SJCRH30 (cell line): Measurements from ENCODE around the gene USP2. TPM values are rescaled to one million over a fixed set of nuclear protein-coding genes. Genes with fewer than 3 reads are reported as not detected.
A peak's percentile ranks its signal among the peaks of the same experiment; 100 is the strongest.
"Not testable (repeated sequence)": the region's sequence is repeated elsewhere in the genome, so short reads cannot be mapped to it uniquely, and the experiment has no call there.

Experiments
- DNase-seq, 2 experiments: peaks; one replicate each; pipeline ENCODE4 v3.0.0-alpha.2; 2015 to 2020
- H3K27ac ChIP-seq: fragments of 250-450 bp; sonication (Bioruptor Pico); 2 replicates; pipeline ENCODE4 v1.5.1; 2020; ENCODE audit warnings: mild to moderate bottlenecking, moderate library complexity
- H3K27me3 ChIP-seq: fragments of 250-450 bp; sonication (Bioruptor Pico); 2 replicates; pipeline ENCODE4 v1.5.1; 2020; ENCODE audit warnings: mild to moderate bottlenecking, moderate library complexity
- H3K36me3 ChIP-seq: fragments of 250-450 bp; sonication (Bioruptor Pico); 2 replicates; pipeline ENCODE4 v1.5.1; 2020; ENCODE audit warnings: mild to moderate bottlenecking, moderate library complexity
- H3K4me1 ChIP-seq: fragments of 250-450 bp; sonication (Bioruptor Pico); 2 replicates; pipeline ENCODE4 v1.5.1; 2020; ENCODE audit warnings: mild to moderate bottlenecking, moderate library complexity
- H3K4me3 ChIP-seq: fragments of 250-450 bp; sonication (Bioruptor Pico); 2 replicates; pipeline ENCODE4 v1.5.1; 2020; ENCODE audit warnings: mild to moderate bottlenecking, moderate library complexity
- H3K9me3 ChIP-seq: fragments of 250-450 bp; sonication (Bioruptor Pico); replicated peaks from 2 replicates; pipeline ENCODE4 v1.5.1; 2020; ENCODE audit warnings: mild to moderate bottlenecking, moderate library complexity
- total RNA-seq: library from RNA; depleted of rRNA; stranded (reverse); fragments of >200 nt; shearing (Covaris generic); gene quantifications from 2 replicates; pipeline ENCODE4 v1.2.3, GENCODE V29; 2014

USP2 gene
- total RNA-seq, 1 experiment from 2014 or later, result 2.4 TPM

DNA sequence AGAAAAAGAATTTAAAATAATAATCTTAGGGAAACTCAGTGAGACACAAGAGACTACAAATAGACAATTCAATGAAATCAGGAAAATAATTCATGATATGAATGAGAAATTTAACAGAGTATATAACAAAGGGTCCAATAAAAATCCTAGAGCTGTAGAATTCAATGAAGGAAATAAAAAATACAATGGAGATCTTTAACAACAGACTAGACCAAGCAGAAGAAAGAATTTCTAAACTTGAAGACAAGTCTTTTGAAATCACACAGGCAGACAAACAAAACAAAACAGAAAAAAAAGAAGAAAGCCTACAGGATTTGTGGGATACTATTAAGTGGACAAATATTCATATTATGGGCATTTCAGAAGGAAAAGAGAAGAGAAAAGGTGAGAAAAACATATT lies 16.2 kb upstream of the USP2 start:
- no peak overlapping the region for H3K27ac ChIP-seq

GRCh38 chr11:119396835-119397234 lies 15.3 kb upstream of the USP2 start:
- Histone ChIP-seq H3K9me3 (0 out of 2 replicates have a peak, but pooled peaks cover 4% of the 10 kb centered on the region), H3K27me3 (no peaks in the 10 kb centered on the region), H3K36me3 (no peaks in the 10 kb centered on the region), H3K4me1 (no peaks in the 10 kb centered on the region), H3K4me3 (no peak overlapping the region), H3K27ac (no peak overlapping the region)
- DNase-seq, result no peak

More for the DNA sequence above, 16.2 kb upstream of the USP2 start:
- no peak overlapping the region for H3K4me3 ChIP-seq
- H3K36me3 ChIP-seq, result no peaks in the 10 kb centered on the region
- no peak for DNase-seq
- H3K9me3 ChIP-seq, result 0 out of 2 replicates have a peak, but pooled peaks cover 4% of the 10 kb centered on the region
- H3K4me1 ChIP-seq, result no peaks in the 10 kb centered on the region
- H3K27me3 ChIP-seq, result no peaks in the 10 kb centered on the region

GRCh38 chr11:119391275-119391674 lies 9.8 kb upstream of the USP2 start:
- no peaks in the 10 kb centered on the region for H3K27me3 ChIP-seq
- no peak overlapping the region for H3K4me3 ChIP-seq
- H3K36me3 ChIP-seq, result no peaks in the 10 kb centered on the region
- no peaks in the 10 kb centered on the region for H3K4me1 ChIP-seq
- no peak overlapping the region for H3K27ac ChIP-seq
- H3K9me3 ChIP-seq, result no peaks in the 10 kb centered on the region
- DNase-seq, result no peak

GRCh38 chr11:119389611-119390254 lies 8.2 kb upstream of the USP2 start:
- DNase-seq, result no peak
- no peak overlapping the region for H3K27ac ChIP-seq
- no peaks in the 10 kb centered on the region for H3K27me3 ChIP-seq
- no peaks in the 10 kb centered on the region for H3K36me3 ChIP-seq
- no peak overlapping the region for H3K4me3 ChIP-seq
- no peaks in the 10 kb centered on the region for H3K4me1 ChIP-seq
- no peaks in the 10 kb centered on the region for H3K9me3 ChIP-seq

GRCh38 chr11:119388103-119388502 lies 6.6 kb upstream of the USP2 start:
- H3K27ac ChIP-seq, result no peak overlapping the region
- no peaks in the 10 kb centered on the region for H3K36me3 ChIP-seq
- H3K4me3 ChIP-seq, result no peak overlapping the region
- no peaks in the 10 kb centered on the region for H3K27me3 ChIP-seq
- no peak for DNase-seq
- H3K4me1 ChIP-seq, result no peaks in the 10 kb centered on the region
- H3K9me3 ChIP-seq, result no peaks in the 10 kb centered on the region

- Histone ChIP-seq H3K4me3 (no peak overlapping the region), H3K27ac (no peak overlapping the region), H3K27me3 (no peaks in the 10 kb centered on the region), H3K9me3 (no peaks in the 10 kb centered on the region), H3K4me1 (no peaks in the 10 kb centered on the region; the same call in 1 of the 2 replicates), H3K36me3 (no peaks in the 10 kb centered on the region)
- DNase-seq, result no peak
Observed at GRCh38 chr11:119384332-119384731, 2.8 kb upstream of the USP2 start.

DNA sequence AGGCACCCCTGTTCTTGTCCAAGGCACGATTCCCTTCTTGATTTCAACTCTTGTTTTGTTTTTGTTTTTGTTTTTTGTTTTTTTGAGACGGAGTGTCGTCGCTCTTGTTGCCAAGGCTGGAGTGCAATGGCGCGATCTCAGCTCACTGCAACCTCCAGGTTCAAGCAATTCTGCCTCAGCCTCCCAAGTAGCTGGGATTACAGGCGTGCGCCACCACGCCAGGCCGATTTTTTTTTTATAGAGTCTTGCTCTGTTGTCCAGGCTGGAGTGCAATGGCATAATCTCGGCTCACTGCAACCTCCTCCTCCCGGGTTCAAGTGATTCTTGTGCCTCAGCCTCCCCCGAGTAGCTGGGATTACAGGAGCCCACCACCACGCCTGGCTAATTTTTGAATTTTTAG lies 1.0 kb upstream of the USP2 start:
- H3K27me3 ChIP-seq, DNase-seq, H3K4me1 ChIP-seq, H3K27ac ChIP-seq, H3K9me3 ChIP-seq, H3K36me3 ChIP-seq, H3K4me3 ChIP-seq: not testable (repeated sequence)

DNA sequence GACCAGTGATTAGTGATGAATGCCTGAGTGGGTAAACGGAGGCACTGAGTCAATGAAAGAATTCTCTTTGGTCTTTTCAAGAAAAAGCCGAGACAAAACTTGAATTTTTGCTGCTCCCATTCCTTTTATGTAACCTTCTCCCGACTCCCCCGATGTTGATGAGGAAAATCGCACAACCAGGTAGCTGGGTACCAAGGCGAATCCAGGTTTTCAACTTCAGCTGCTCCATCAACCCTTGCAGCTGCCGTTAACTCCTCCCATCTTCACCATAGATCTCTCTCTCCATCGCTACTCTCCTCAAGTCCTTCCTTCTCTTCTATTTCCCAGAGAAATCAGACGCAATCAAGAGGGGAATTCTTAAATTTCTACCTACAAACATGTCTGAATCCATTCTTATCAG lies 611 bp upstream of the USP2 start:
- DNase-seq, result no peak
- no peaks in the 10 kb centered on the region for H3K36me3 ChIP-seq
- peaks cover 13% of the 10 kb centered on the region for H3K4me1 ChIP-seq
- H3K27me3 ChIP-seq, result no peaks in the 10 kb centered on the region
- no peak overlapping the region for H3K27ac ChIP-seq
- H3K4me3 ChIP-seq, result peak overlapping the region; percentile 61
- no peaks in the 10 kb centered on the region for H3K9me3 ChIP-seq

- Histone ChIP-seq H3K27me3 (no peaks in the 10 kb centered on the region), H3K4me1 (peaks cover 21% of the 10 kb centered on the region), H3K36me3 (no peaks in the 10 kb centered on the region), H3K9me3 (no peaks in the 10 kb centered on the region), H3K27ac (peak overlapping the region; percentile 30), H3K4me3 (peak overlapping the region; percentile 61)
- DNase-seq, result peak; percentile 26 to 52
Observed at GRCh38 chr11:119380827-119381180, 686 bp downstream of the USP2 start.

- peak overlapping the region; percentile 61 for H3K4me3 ChIP-seq
- no peaks in the 10 kb centered on the region for H3K9me3 ChIP-seq
- peak overlapping the region; percentile 30; the same call in 1 of the 2 replicates for H3K27ac ChIP-seq
- peaks cover 26% of the 10 kb centered on the region for H3K4me1 ChIP-seq
- no peaks in the 10 kb centered on the region for H3K36me3 ChIP-seq
- no peaks in the 10 kb centered on the region for H3K27me3 ChIP-seq
- no peak for DNase-seq
Observed at GRCh38 chr11:119380160-119380826, 1.2 kb downstream of the USP2 start.

- no peaks in the 10 kb centered on the region for H3K36me3 ChIP-seq
- H3K27ac ChIP-seq, result no peak overlapping the region
- peak in 1 of 2 experiments; percentile 25 for DNase-seq
- H3K4me3 ChIP-seq, result no peak overlapping the region
- peaks cover 36% of the 10 kb centered on the region for H3K4me1 ChIP-seq
- H3K27me3 ChIP-seq, result no peaks in the 10 kb centered on the region
- H3K9me3 ChIP-seq, result no peaks in the 10 kb centered on the region
Observed at GRCh38 chr11:119378851-119379465, 2.5 kb downstream of the USP2 start.

GRCh38 chr11:119377961-119378667 lies 3.4 kb downstream of the USP2 start:
- H3K4me3 ChIP-seq, result no peak overlapping the region
- no peaks in the 10 kb centered on the region for H3K9me3 ChIP-seq
- H3K27me3 ChIP-seq, result no peaks in the 10 kb centered on the region
- no peaks in the 10 kb centered on the region for H3K36me3 ChIP-seq
- peaks cover 36% of the 10 kb centered on the region for H3K4me1 ChIP-seq
- no peak overlapping the region for H3K27ac ChIP-seq
- no peak for DNase-seq

- DNase-seq, result peak in 1 of 2 experiments; percentile 17
- H3K27me3 ChIP-seq, result no peaks in the 10 kb centered on the region
- H3K4me3 ChIP-seq, result no peak overlapping the region
- H3K9me3 ChIP-seq, result no peaks in the 10 kb centered on the region
- H3K27ac ChIP-seq, result 0 out of 2 replicates have a peak overlapping the region, but pooled peaks have one; percentile 55
- no peaks in the 10 kb centered on the region for H3K36me3 ChIP-seq
- peaks cover 36% of the 10 kb centered on the region for H3K4me1 ChIP-seq
Observed at GRCh38 chr11:119377112-119377901, 4.2 kb downstream of the USP2 start.

DNA sequence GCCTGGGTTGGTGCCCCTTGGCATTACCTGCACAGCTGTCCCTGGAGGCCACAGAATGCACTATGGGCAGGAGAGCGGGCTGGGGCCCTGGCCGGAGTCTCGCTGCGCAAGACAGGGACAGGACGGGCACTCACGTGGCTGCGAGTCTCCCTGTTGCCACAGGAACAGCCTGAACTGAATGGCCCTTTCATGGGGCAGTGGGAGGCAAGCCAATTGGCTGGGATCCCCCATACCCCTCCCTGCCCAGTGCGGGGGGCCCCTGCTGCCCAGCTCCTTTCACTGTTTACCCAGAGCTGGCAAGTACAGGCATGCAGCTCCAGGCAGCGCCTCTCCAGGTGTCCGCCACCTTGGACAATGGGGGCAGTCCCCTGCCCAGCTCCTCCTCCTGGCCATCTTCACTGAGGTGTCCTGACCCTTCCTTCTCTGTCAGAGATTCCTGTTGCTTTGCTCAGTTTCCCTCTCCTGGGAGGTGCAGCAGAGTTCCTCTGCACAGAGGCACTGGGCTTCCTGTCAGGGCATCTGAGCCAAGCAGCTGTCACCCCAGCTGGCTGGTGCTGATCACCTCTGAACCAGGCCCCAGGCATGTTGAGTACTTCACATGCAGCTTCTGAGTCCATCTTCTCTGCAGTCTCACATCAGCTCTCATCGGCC lies 5.2 kb downstream of the USP2 start:
- peaks cover 37% of the 10 kb centered on the region for H3K4me1 ChIP-seq
- peak overlapping the region; percentile 40 for H3K4me3 ChIP-seq
- H3K27me3 ChIP-seq, result no peaks in the 10 kb centered on the region
- peak; percentile 82 to 86 for DNase-seq
- no peaks in the 10 kb centered on the region for H3K9me3 ChIP-seq
- no peaks in the 10 kb centered on the region for H3K36me3 ChIP-seq
- H3K27ac ChIP-seq, result peak overlapping the region; percentile 55
